ENCODE results near the gene SLC8B1.

The SLC8B1 gene

DNA sequence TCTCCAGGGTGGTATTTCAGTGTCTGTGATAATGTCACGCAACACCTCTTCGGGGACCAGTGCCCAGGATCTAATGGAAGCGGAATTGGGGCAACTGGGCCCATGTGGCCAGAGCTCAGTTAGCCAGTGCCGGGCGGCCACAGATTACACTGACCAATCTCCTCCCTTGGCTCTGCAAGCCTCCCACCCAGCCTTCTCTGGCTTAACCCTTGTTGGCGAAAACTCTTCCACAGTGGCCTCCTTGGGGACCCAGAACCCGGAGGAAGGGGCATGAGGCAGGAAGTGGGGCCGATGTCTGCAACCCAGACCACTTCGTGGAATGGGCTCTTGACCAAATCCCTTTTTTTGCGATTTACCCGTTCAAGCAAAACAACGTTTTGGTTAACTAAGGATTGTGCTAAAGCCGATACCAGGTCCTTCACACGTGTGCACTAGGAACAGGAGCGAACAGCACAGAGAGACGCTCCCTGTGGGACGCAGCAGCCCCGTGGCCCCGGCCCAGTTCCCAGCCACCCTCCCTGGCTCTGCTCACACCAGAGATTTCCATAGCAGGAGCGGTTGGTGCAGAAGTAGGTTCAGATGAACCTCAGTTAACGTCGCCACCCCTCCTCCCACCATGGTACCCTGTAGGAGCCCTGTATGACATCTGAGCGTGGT is 38.2 kb downstream of the SLC8B1 start:
- DNase-seq, result no peak

DNA sequence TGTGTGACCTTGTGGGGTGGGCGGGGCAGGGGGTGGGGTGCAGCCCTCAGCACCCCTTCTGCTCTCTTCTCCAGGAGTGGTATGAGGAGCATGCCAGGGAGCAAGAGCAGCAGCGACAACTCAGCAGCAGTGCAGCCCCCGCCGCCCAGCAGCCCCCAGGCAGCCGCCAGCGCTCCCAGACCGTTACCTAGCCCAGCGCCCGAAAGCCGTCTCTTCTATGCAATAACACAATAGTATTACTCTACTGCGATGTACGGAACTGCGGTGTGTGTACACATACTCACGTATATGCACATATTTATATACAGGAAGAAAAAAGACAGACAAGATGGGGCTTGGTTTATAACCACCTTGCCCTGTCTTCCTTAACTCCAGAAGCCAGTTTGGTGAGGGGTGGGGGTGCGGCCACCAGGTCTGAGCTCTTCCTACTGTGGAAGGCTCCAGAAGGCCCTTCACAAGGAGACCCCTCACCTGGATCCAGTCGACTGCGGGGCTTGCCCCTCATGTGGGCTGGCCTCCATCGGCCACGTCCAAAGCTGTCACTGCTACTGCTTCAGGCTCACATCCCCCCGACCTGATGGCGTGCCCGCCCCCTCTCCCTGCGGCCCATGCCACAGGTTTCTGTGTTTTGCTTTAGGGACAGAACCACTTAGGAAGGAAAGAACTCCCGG is 38.9 kb downstream of the SLC8B1 start:
- no peak for DNase-seq

DNA sequence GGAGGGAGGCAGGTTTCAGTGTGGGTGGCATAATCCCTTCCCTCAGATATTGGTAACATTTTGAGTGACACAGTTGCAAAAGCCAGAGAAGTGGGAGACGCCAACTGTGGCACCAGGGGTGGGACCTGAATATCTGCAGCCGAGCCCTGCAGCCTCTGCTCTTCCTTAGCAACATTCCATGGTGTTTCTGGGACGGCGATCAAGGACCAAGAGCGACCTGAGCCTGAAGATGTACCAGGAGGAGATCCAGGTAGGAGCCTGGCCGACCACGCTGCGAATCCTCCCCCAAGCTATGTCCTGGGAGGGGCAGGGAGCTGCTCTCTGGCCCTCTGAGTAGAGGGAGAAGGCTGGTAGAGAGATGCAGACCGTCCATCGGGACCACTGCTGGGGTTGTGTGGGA is 41.8 kb downstream of the SLC8B1 start:
- DNase-seq, result no peak

DNA sequence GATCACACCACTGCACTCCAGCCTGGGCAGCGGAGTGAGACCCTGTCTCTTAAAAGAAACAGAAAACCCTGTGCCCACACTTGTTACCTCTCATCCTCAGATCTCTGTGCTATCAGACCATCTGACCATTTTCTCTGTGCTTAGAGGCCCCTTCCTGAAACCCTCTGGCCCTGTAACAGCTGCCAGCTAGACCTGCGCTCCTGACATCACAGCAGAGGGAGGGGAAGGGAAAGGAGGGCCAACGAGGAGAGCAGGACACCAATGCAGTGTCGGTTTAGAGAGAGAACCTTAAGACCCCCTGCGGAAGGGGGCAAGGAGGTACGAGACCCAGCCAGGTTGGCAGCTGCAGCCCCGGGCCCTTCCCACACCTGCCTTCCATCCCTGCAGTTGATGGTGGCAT is 42.4 kb downstream of the SLC8B1 start:
- no peak for DNase-seq

DNA sequence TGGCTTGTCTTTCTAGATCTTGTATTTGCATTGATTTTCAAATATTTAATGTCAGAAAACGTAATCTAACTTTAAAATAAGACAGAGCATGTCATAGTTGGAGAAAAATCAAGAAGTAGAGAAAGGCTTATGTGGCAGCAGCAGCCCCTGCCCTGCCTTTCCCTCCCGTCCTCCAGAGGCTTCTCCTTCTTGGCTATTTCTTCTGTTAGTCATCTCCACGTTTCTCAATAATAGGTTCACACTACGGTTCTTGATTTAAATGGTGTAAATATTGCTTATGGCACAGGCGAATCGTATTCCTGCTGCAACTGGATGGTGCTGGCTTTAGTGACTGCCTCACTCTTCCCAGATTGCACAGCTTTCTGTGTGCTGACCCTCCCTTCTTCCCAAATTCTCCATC is 42.8 kb downstream of the SLC8B1 start:
- no peak for DNase-seq

DNA sequence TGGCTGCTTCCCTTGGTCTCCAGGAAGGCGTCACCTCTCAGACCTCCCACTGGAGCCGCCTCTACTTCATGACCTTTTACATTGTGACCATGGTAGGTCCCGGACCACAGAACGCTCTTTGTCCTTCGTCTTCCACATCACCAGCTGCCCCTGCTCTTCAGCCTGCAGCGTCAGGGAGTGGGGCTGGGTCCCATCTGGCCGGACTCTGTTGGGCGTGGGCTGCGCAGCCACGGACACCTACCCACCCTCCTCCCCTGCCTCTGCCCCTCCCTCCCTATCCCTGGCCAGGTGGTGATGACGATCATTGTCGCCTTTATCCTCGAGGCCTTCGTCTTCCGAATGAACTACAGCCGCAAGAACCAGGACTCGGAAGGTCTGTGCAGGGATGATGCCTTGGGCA is 43.3 kb downstream of the SLC8B1 start:
- no peak for DNase-seq

DNA sequence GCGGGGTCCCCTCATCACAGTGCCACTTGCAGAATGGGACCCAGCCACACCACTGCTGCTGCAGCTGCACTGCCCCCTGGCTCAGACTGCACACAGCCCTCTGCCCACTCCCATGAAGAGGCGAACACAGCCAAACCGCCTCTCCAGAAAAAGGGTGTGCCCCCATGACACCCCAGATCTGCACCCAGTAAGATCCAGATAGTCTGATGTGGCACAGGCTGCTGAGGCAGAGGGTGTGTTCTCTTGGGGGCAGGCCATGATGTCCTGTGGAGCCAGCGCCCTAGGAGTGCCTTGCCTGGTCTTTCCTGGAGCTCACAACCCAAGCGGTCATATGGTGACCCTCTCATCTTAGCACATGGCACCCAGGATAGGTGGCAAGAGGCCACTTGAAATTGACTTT is 44.4 kb downstream of the SLC8B1 start:
- DNase-seq, result no peak

DNA sequence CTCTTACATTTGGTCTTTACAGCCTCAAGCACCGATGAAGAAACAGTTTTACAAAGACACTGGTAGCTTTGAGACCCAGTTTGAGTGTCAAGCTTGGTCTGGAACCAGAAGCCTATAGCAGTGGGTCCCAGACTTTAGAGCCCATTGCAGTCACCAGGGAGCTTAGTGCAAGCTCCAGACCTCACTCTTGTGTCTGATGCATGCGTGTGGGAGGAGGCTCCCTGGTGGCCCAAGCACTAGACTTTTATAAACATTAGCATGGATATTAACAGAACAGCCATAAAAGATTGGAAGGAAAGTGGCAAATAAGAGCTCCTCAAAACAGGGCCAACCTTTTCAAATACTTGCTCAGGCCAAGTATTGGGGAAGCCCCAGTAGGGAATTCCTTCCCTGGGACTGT is 45.5 kb downstream of the SLC8B1 start:
- no peak for DNase-seq

DNA sequence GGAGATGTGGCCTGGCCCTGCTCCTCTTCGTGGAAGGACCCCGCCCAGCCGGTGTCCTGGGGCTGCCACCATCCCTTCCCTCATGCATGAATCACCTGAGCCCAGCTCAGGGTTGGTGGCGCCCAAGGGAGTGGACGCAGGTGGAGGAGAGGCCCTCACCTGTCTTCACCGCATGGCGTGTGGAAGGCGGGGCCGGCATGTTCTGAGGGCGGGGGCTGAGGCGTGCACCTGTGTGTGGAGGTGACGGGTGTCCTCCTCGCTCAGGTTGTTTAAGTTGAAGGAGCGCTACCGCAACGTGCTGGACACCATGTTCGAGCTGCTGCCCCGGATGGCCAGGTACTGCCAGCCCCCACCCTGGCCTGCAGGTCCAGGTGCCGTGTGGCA is 47.0 kb downstream of the SLC8B1 start:
- no peak for DNase-seq

DNA sequence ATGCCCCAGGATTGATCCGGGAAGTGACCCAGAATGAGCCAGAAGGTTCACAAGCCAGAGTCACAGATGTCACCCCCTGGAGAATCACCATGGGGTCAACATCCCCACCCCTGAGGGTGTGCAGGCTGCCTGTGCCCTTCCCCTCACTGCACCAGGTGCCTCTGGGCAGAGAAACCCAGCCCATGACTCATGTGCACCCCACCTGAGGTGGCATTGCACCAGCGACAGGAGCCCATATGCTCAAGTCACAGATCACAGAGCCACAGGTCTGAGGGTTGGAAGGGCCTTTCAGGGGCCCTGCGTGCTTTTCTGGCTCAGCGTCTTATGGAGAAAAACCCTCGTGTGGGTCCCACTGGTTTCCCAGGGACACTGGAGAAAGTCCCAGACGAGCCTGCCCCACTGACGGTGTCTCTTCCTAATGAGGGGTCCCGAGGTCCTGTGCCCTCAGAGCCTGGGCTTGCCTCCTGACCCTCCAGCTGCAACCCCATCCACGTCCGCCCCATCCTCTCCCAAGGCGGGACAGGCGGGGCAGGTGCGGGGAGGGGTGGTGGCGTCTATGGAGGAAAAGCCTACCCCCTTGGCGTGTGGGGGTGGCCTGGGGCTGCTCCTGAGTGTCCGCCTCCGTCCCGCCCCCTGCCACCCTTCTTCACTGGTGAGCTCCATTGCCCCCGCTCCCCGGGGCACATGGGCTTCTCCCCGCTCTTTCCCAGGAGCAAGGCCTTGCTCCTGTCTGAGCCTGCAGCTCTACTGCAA is 47.6 kb downstream of the SLC8B1 start:
- no peak for DNase-seq

DNA sequence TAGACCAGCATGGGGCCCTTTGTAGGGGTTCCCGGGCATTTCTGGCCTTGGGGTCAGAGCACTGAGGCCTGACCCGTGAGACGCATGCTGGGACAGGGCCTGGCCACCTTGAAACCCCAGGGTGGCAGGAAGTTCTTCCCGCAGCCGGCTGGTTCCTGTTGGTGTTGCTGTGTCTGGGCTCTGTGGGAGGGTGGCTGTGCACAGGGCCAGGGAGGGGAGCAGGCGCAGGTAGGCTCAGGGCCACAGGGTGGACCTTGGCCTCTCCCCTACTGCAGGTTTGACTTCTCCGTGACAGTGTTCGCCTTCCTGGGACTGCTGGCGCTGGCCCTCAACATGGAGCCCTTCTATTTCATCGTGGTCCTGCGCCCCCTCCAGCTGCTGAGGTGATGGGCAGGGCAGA is 48.2 kb downstream of the SLC8B1 start:
- DNase-seq, result no peak

DNA sequence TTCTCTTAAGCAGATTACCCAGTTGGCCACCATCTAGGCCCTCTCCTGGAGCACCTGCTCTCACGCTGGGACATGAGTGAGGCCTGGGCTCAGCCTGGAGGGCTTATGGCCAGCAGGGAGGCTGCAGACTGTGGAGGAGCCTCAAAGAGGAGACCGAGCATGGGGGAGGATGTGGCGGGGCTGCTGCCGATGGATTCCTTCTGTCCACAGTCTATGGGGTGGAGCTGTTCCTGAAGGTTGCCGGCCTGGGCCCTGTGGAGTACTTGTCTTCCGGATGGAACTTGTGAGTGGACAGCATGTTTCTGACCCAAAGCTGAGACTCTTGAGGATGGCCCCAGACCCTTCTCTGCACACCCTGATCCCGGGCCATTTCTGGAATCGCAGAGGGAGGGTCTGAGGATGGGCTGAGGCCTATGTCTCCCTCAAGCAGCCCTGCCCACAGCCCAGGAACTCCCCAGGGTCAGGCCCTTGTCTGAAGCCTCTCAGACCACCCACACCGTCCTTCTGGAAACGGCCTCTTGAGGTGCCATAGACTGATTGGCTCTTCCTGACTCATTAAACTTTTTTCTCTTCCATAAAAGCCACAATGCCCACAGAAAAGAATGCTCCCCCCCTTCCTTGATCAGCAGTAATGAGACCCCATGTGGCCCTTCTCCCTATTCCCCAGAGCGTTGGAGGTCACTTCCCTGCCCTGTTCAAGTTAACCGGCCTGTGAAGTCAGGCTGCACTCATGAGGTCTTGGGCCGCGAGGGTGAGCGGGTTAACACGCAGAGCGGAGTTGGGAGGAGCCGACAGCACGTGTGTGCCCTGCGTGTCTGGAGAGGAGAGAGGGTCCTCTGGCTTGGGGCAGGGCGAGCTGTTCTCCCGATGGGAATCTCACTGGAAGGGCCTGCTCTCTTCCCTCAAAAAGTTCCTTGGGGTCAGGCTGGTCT is 49.0 kb downstream of the SLC8B1 start:
- DNase-seq, result no peak

DNA sequence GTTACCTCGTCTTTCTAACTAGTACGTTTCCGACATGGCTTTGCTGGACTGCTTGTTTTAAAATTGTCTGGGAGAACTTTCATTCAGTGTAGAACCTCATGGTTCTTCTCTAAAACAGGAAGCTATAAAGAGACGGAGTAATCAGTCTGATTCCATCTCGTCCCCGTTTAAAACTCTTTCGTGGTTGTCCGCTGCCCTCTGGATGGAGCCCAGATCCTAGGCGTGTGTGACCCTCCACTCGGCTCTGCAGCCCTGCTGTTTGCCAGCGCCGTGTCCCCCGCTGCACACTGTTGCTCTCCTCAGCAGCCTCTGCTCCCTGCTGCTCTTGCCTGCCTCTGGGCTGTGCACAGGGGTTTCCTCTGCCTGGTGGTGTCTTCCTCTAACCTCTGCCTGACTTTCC is 50.2 kb downstream of the SLC8B1 start:
- DNase-seq, result no peak

DNA sequence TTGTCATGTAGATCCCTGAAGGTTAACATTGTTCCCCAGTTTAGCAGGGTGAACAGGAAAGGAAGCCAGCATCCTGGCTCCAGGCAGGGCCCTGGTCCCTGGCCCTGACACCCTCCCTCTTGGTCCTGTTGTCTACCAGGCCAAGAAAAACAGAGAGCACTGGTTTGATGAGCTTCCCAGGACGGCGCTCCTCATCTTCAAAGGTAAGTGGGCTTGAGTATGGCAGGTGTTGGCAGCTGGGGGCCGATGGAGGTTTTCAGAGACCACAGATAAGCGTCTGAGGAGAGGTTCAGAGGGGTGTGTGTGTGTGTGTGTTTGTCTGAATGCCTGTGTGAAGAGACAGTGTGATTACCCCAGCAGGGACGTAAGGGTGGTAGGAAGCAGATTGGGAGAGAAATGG is 56.3 kb downstream of the SLC8B1 start:
- no peak for DNase-seq

DNA sequence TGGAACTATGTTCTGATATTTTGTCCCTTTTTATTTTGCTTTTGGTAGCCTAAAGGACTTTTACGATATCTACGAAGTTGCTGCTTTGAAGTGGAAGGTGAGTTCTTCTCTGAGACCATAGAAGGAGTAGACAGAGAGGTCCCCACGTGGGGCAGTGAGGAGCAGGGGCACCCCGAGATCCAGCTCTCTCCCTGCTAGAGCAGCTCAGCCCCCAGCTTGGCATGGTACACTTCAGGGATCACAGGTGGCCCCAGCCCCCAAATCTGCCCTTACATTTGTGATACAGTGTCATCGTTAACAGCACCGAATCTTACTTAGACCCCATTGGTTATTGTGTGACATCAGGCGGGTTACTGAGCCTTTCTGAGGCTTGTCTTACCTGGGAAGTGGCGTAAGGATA is 56.8 kb downstream of the SLC8B1 start:
- DNase-seq, result no peak

DNA sequence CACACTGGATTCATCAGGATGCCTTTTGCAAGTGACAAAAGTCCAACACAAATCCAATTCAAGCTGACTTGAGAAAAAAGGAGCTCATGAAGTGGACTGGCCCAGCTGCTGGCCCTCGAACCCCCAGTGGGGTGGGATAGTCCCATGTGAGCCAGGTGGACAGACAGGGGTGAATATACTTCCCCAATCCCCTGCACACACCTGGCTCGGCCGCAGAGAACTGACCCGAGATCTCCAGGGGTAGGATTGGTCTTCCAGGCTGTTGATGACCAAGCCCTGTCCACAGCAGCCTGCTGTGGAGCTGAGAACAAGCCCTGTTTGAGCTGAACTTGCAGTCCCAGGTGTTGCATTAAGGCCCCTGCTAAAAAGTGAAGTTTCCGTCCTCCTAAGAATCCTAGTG is 57.4 kb downstream of the SLC8B1 start:
- no peak for DNase-seq

DNA sequence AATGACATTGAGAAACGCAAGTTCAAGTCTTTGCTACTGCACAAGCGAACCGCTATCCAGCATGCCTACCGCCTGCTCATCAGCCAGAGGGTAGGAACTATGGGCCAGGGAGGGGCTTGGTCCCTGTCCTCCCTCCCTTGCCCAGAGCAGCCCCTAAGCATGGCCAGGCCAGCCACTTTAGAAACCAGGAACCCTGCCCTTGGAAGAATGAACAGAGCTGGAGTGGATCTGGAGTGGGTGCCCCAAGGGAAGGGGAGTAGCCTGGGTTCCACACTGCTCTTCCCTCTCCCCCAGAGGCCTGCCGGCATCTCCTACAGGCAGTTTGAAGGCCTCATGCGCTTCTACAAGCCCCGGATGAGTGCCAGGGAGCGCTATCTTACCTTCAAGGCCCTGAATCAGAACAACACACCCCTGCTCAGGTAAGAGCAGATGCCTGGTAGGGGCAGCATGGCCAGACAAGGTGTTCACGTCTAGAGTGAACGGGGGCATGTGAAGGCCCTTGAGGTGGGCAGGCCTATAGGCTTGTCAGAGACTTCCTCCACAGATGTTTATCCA is 57.9 kb downstream of the SLC8B1 start:
- DNase-seq, result no peak

DNA sequence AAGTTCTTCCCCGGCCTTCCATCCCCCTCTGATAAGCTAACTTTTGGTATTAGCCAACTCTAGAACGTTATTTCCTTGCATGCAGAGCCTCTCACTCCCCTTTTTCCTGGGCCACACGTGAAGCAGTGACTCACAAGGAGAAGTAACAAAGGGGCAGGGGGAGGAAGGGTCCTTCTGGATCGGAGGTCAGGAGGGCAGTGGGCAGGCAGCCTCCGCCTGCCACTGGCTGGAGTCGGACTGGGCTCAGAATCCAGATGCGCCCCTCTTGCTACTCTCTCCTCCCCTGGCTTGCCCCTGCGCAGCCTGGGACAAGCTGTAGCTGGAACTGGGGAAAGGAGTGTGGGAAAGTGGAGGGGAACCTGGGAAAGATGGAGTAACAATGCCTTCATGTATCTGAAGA is 58.6 kb downstream of the SLC8B1 start:
- no peak for DNase-seq

DNA sequence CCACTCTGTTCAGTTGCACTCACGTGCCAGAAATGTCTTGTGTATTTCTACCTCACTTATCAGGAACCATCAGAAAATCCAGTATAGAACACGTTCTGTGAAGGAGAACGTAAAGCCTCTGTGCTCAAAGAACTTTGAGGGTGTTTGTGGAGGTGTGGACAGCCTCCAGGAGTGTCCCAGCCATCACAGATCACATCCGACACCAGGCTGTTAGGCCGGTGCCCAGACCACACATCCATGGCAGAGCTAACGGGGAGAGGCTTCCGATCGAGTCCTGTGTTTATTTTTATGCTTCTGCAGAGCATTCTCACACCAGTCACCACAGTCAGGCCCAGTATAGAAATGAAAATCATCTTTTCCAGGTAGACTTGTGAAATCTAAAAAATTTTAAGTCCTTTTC is 60.1 kb downstream of the SLC8B1 start:
- no peak for DNase-seq

DNA sequence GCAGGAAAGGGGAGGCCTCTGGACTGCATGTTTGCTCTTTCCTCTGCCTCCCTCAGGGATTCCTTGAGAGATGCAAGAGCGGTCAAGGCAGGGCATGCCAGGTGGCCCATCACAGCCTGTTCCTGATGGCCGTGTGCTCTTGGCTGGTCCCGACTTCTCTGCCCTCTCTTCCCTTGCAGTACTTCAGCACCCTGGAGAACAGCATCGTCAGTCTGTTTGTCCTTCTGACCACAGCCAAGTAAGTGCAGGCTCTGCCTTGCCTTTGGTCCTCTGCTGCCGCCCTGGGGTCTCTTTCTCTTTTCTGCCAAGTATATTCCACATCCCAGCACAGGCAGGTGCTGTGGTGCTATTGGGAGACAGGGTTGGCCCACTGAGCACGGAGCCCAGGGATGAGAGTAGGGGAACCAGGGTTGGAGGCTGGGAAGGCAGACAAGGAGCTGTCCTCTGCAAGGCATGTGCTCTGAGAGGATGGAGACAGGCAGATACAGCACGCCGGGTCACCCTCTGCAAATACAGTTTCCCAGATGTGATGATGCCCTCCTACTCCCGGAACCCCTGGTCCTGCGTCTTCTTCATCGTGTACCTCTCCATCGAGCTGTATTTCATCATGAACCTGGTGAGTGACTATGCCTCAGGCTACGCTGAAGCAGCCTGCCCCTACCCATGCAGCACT is 61.7 kb downstream of the SLC8B1 start:
- DNase-seq, result no peak
